Gastroesophageal sphincter (tissue), 3 donors: Measurements from ENCODE around the gene AGTRAP.

ENCODE experiments used
- CTCF ChIP-seq, 4 experiments: fragments of 200-600 bp in 2 of 4; fragments of 450-650 bp in 2 of 4; sonication (generic) in 1 of 4; IDR thresholded peaks; one replicate each; pipeline ENCODE4 v1.5.1; 2017 to 2019; ENCODE audit warnings: antibody characterized with exemption in 4 of 4, mild to moderate bottlenecking in 2 of 4, moderate library complexity in 2 of 4
- EP300 ChIP-seq: sonication (generic); formaldehyde crosslinking; IDR thresholded peaks from one replicate; pipeline ENCODE4 v1.6.1; 2017; ENCODE audit warnings: antibody characterized with exemption, mild to moderate bottlenecking
- POLR2AphosphoS5 ChIP-seq: sonication (generic); formaldehyde crosslinking; IDR thresholded peaks from one replicate; pipeline ENCODE4 v1.6.1; 2017; ENCODE audit warnings: antibody characterized with exemption

- TF ChIP-seq CTCF (IDR thresholded peaks at IDR 0.05) (no peak), POLR2AphosphoS5 (no peak), EP300 (no peak)
Observed at GRCh38 chr1:11796036-11796828, 60.3 kb downstream of the AGTRAP start.
